ACC112 (cell line): ENCODE data around the gene VWA3A.

Source experiments
- H2AFZ ChIP-seq: fragments of 200-600 bp; sonication (generic); one replicate; pipeline ENCODE4 v1.6.0; 2017; ENCODE audit warnings: antibody characterized with exemption, low read length; ENCODE audit not compliant: unreplicated experiment
- H3K27ac ChIP-seq: fragments of 200-600 bp; sonication (generic); 2 replicates; pipeline ENCODE4 v1.5.1; 2014; ENCODE audit warnings: low read depth, mild to moderate bottlenecking, antibody characterized with exemption, low read length, moderate library complexity
- H3K27me3 ChIP-seq: fragments of 200-600 bp; sonication (generic); 2 replicates; pipeline ENCODE4 v1.6.1; 2014; ENCODE audit warnings: mild to moderate bottlenecking, antibody characterized with exemption, low read length, moderate library complexity, mixed read lengths; ENCODE audit not compliant: insufficient read depth
- H3K36me3 ChIP-seq: fragments of 200-600 bp; sonication (generic); 2 replicates; pipeline ENCODE4 v1.6.1; 2016; ENCODE audit warnings: mild to moderate bottlenecking, antibody characterized with exemption, low read length, moderate library complexity, mixed read lengths; ENCODE audit not compliant: insufficient read depth
- H3K4me1 ChIP-seq: fragments of 200-600 bp; sonication (generic); one replicate; pipeline ENCODE4 v1.6.1; 2016; ENCODE audit warnings: low read length, mixed read lengths; ENCODE audit not compliant: insufficient read depth, unreplicated experiment, control insufficient read depth
- H3K4me3 ChIP-seq: fragments of 200-600 bp; sonication (generic); 2 replicates; pipeline ENCODE4 v1.5.1; 2014; ENCODE audit warnings: mild to moderate bottlenecking, low read depth, low read length
- H3K79me2 ChIP-seq: fragments of 200-600 bp; sonication (generic); one replicate; pipeline ENCODE4 v1.6.0; 2016; ENCODE audit warnings: low read length; ENCODE audit not compliant: control insufficient read depth, unreplicated experiment, insufficient read depth

Gene VWA3A

GRCh38 chr16:22181843-22182242 is 89.5 kb downstream of the VWA3A start:
- Histone ChIP-seq H3K36me3 (no peaks in the 10 kb centered on the region), H2AFZ (no peak overlapping the region), H3K79me2 (no peaks in the 10 kb centered on the region), H3K4me1 (no peaks in the 10 kb centered on the region), H3K27ac (no peak overlapping the region), H3K4me3 (no peak overlapping the region), H3K27me3 (no peaks in the 10 kb centered on the region)

GRCh38 chr16:22183335-22183734 is 91.0 kb downstream of the VWA3A start:
- H2AFZ ChIP-seq: no peak overlapping the region
- no peaks in the 10 kb centered on the region for H3K79me2 ChIP-seq
- no peaks in the 10 kb centered on the region for H3K27me3 ChIP-seq
- H3K36me3 ChIP-seq: no peaks in the 10 kb centered on the region
- no peaks in the 10 kb centered on the region for H3K4me1 ChIP-seq
- no peak overlapping the region for H3K27ac ChIP-seq
- no peak overlapping the region for H3K4me3 ChIP-seq

- Histone ChIP-seq H3K4me1 (peaks cover 4% of the 10 kb centered on the region), H3K27ac (no peak overlapping the region), H2AFZ (no peak overlapping the region), H3K27me3 (no peaks in the 10 kb centered on the region), H3K4me3 (no peak overlapping the region), H3K36me3 (no peaks in the 10 kb centered on the region), H3K79me2 (no peaks in the 10 kb centered on the region)
These were observed 91.7 kb downstream of the VWA3A start for GRCh38 chr16:22183901-22184614.

GRCh38 chr16:22184615-22184968 is 92.3 kb downstream of the VWA3A start:
- Histone ChIP-seq H3K36me3 (no peaks in the 10 kb centered on the region), H3K4me3 (no peak overlapping the region), H3K27me3 (no peaks in the 10 kb centered on the region), H3K27ac (no peak overlapping the region), H2AFZ (no peak overlapping the region), H3K4me1 (peaks cover 8% of the 10 kb centered on the region), H3K79me2 (no peaks in the 10 kb centered on the region)

- Histone ChIP-seq H3K79me2 (no peaks in the 10 kb centered on the region), H3K27me3 (no peaks in the 10 kb centered on the region), H3K27ac (no peak overlapping the region), H3K4me3 (no peak overlapping the region), H3K4me1 (peaks cover 9% of the 10 kb centered on the region), H3K36me3 (no peaks in the 10 kb centered on the region), H2AFZ (no peak overlapping the region)
These were observed 94.2 kb downstream of the VWA3A start for GRCh38 chr16:22186517-22186916.

GRCh38 chr16:22188267-22188594 is 95.9 kb downstream of the VWA3A start:
- Histone ChIP-seq H3K4me3 (no peak overlapping the region), H2AFZ (no peak overlapping the region), H3K27ac (no peak overlapping the region), H3K27me3 (no peaks in the 10 kb centered on the region), H3K36me3 (no peaks in the 10 kb centered on the region), H3K4me1 (peaks cover 19% of the 10 kb centered on the region), H3K79me2 (no peaks in the 10 kb centered on the region)

- Histone ChIP-seq H3K4me3 (no peak overlapping the region), H3K4me1 (peaks cover 19% of the 10 kb centered on the region), H2AFZ (no peak overlapping the region), H3K36me3 (no peaks in the 10 kb centered on the region), H3K27me3 (no peaks in the 10 kb centered on the region), H3K27ac (no peak overlapping the region), H3K79me2 (no peaks in the 10 kb centered on the region)
These were observed 96.5 kb downstream of the VWA3A start for GRCh38 chr16:22188595-22189442.

GRCh38 chr16:22189473-22190080 is 97.2 kb downstream of the VWA3A start:
- H3K27ac ChIP-seq: no peak overlapping the region
- peak overlapping the region; percentile 72 for H2AFZ ChIP-seq

GRCh38 chr16:22190081-22190775 is 97.9 kb downstream of the VWA3A start:
- Histone ChIP-seq H3K79me2 (no peaks in the 10 kb centered on the region), H3K27ac (no peak overlapping the region), H3K27me3 (no peaks in the 10 kb centered on the region), H3K4me1 (peaks cover 19% of the 10 kb centered on the region), H3K4me3 (peak overlapping the region; percentile 80), H3K36me3 (no peaks in the 10 kb centered on the region), H2AFZ (peak overlapping the region; percentile 72)

More at GRCh38 chr16:22189473-22190080, 97.2 kb downstream of the VWA3A start:
- no peaks in the 10 kb centered on the region for H3K27me3 ChIP-seq
- peak overlapping the region; percentile 80 for H3K4me3 ChIP-seq
- H3K36me3 ChIP-seq: no peaks in the 10 kb centered on the region
- H3K4me1 ChIP-seq: peaks cover 19% of the 10 kb centered on the region
- no peaks in the 10 kb centered on the region for H3K79me2 ChIP-seq

GRCh38 chr16:22190776-22191531 is 98.6 kb downstream of the VWA3A start:
- H3K27me3 ChIP-seq: no peaks in the 10 kb centered on the region

More at GRCh38 chr16:22190776-22191531, 98.6 kb downstream of the VWA3A start:
- Histone ChIP-seq H3K4me1 (peaks cover 19% of the 10 kb centered on the region), H3K27ac (peak overlapping the region; percentile 90), H3K36me3 (no peaks in the 10 kb centered on the region), H3K4me3 (peak overlapping the region; percentile 72), H3K79me2 (no peaks in the 10 kb centered on the region), H2AFZ (peak overlapping the region; percentile 6)
